LoVo (cell line): ENCODE measurements around the gene APMAP.
A peak's percentile ranks its signal among the peaks of the same experiment; 100 is the strongest.
"Not testable (repeated sequence)": the region's sequence is repeated elsewhere in the genome, so short reads cannot be mapped to it uniquely, and the experiment has no call there.

Experiments
- DNase-seq: peaks from one replicate; pipeline ENCODE4 v3.0.0-alpha.2; 2016; ENCODE audit warnings: low spot score

The APMAP gene

GRCh38 chr20:25006431-25007167 lies 14.0 kb upstream of the APMAP start:
- DNase-seq, result no peak

- DNase-seq, result no peak
These were observed 13.1 kb upstream of the APMAP start for GRCh38 chr20:25005661-25006060.

- DNase-seq, result no peak
These were observed 12.7 kb upstream of the APMAP start for GRCh38 chr20:25005220-25005619.

- DNase-seq, result no peak
These were observed 10.5 kb upstream of the APMAP start for GRCh38 chr20:25003002-25003401.

- not testable (repeated sequence) for DNase-seq
These were observed 8.8 kb upstream of the APMAP start for GRCh38 chr20:25001323-25001722.

GRCh38 chr20:25000268-25000801 lies 7.8 kb upstream of the APMAP start:
- peak; percentile 26 for DNase-seq

- DNase-seq, result no peak
These were observed 7.0 kb upstream of the APMAP start for GRCh38 chr20:24999568-24999967.

GRCh38 chr20:24998631-24999445 lies 6.3 kb upstream of the APMAP start:
- no peak for DNase-seq

GRCh38 chr20:24998121-24998520 lies 5.6 kb upstream of the APMAP start:
- DNase-seq, result no peak

GRCh38 chr20:24996449-24997377 lies 4.2 kb upstream of the APMAP start:
- no peak for DNase-seq

GRCh38 chr20:24995741-24996448 lies 3.3 kb upstream of the APMAP start:
- DNase-seq, result no peak

GRCh38 chr20:24994470-24995368 lies 2.2 kb upstream of the APMAP start:
- peak; percentile 73 for DNase-seq

GRCh38 chr20:24994186-24994465 lies 1.6 kb upstream of the APMAP start:
- no peak for DNase-seq

- peak; percentile 49 for DNase-seq
These were observed 1.0 kb upstream of the APMAP start for GRCh38 chr20:24993337-24994185.

- DNase-seq, result no peak
These were observed 559 bp downstream of the APMAP start for GRCh38 chr20:24991897-24992486.

GRCh38 chr20:24990810-24991252 lies 1.7 kb downstream of the APMAP start:
- no peak for DNase-seq

- no peak for DNase-seq
These were observed 3.4 kb downstream of the APMAP start for GRCh38 chr20:24989162-24989561.

- DNase-seq, result no peak
These were observed 4.4 kb downstream of the APMAP start for GRCh38 chr20:24987873-24988835.
